Keratinocyte (primary cell): Measurements from ENCODE around the gene SLC39A9. TPM values are rescaled to one million over a fixed set of nuclear protein-coding genes. Genes with fewer than 3 reads are reported as not detected.

Experiments used
- DNase-seq: peaks from one replicate; pipeline ENCODE4 v3.0.0-alpha.2; 2011; ENCODE audit warnings: low read depth, missing footprints, low spot score
- FAIRE-seq: peaks from 2 replicates; lab custom pipeline; 2011; peaks lifted over from hg19 to GRCh38; lab: Jason Lieb, UNC
- H2AFZ ChIP-seq: 2 replicates; pipeline ENCODE4 v1.6.0; 2012; ENCODE audit warnings: low read length, control low read depth, inconsistent platforms; ENCODE audit not compliant: control insufficient read depth
- H3K27ac ChIP-seq: 2 replicates; pipeline ENCODE4 v1.5.1; 2011; ENCODE audit warnings: low read length; ENCODE audit not compliant: control insufficient read depth, insufficient read depth
- H3K27me3 ChIP-seq: 3 replicates; pipeline ENCODE4 v1.6.0; 2011; ENCODE audit warnings: low read length; ENCODE audit not compliant: control insufficient read depth, insufficient read depth; ENCODE audit errors: extremely low read depth
- H3K36me3 ChIP-seq, 2 experiments: 2 replicates in 1 of 2; 3 replicates in 1 of 2; pipeline ENCODE4 v1.5.1; 2011; ENCODE audit warnings: low read length in 2 of 2, mild to moderate bottlenecking in 1 of 2; ENCODE audit not compliant: control insufficient read depth in 2 of 2, insufficient read depth in 2 of 2; ENCODE audit errors: extremely low read depth in 1 of 2
- H3K4me1 ChIP-seq: 3 replicates; pipeline ENCODE4 v1.5.1; 2011; ENCODE audit warnings: low read length; ENCODE audit not compliant: control insufficient read depth, insufficient read depth; ENCODE audit errors: extremely low read depth
- H3K4me2 ChIP-seq: 3 replicates; pipeline ENCODE4 v1.6.0; 2011; ENCODE audit warnings: low read depth, low read length; ENCODE audit not compliant: control insufficient read depth, insufficient read depth; ENCODE audit errors: extremely low read depth
- H3K4me3 ChIP-seq, 3 experiments: fragments of 200-600 bp in 1 of 3; sonication (generic) in 1 of 3; 2 replicates in 2 of 3; 3 replicates in 1 of 3; pipeline ENCODE4 v1.5.1; 2011 to 2016; ENCODE audit warnings: low read length in 3 of 3, mild to moderate bottlenecking in 3 of 3, control low read depth in 2 of 3, inconsistent platforms in 1 of 3, low read depth in 1 of 3, mixed read lengths in 1 of 3, mixed run types in 1 of 3, moderate library complexity in 1 of 3; ENCODE audit not compliant: control insufficient read depth in 2 of 3, insufficient read depth in 2 of 3; ENCODE audit errors: extremely low read depth in 1 of 3
- H3K79me2 ChIP-seq: 2 replicates; pipeline ENCODE4 v1.6.0; 2012; ENCODE audit warnings: low read length; ENCODE audit not compliant: control insufficient read depth, insufficient read depth
- H3K9ac ChIP-seq: 3 replicates; pipeline ENCODE4 v1.6.0; 2011; ENCODE audit warnings: low read length; ENCODE audit not compliant: control insufficient read depth, insufficient read depth; ENCODE audit errors: extremely low read depth
- H3K9me1 ChIP-seq: 3 replicates; pipeline ENCODE4 v1.6.0; 2011; ENCODE audit warnings: low read length; ENCODE audit not compliant: control insufficient read depth, insufficient read depth; ENCODE audit errors: extremely low read depth
- H3K9me3 ChIP-seq: 2 replicates; pipeline ENCODE4 v1.5.1; 2012; ENCODE audit warnings: low read depth, low read length; ENCODE audit not compliant: control insufficient read depth
- H4K20me1 ChIP-seq: 3 replicates; pipeline ENCODE4 v1.6.0; 2011; ENCODE audit warnings: low read length; ENCODE audit not compliant: control insufficient read depth, insufficient read depth; ENCODE audit errors: extremely low read depth
- EZH2 ChIP-seq: IDR thresholded peaks from one replicate; pipeline ENCODE4 v1.6.1; 2012; ENCODE audit warnings: inconsistent platforms, mild to moderate bottlenecking, low read length, moderate library complexity
- dilution Hi-C: fragments of 300-500 bp; cut with MboI; formaldehyde crosslinking; loops from one replicate; pipeline ENCODE4 v1.7.0; 2020; ENCODE audit warnings: low sequenced_read_pairs; ENCODE audit not compliant: extremely low pct_ligation_motif_present
- polyA plus RNA-seq, 5 experiments: library from polyadenylated mRNA; depleted of rRNA in 3 of 5; stranded (reverse) in 3 of 5; stranded (forward) in 1 of 5; unstranded in 1 of 5; fragments of >200 nt; gene quantifications; 1 replicate in 1 of 5; 2 replicates in 3 of 5; 3 replicates in 1 of 5; pipeline versions ENCODE4 v1.2.1 to v1.2.3, GENCODE V29; 2011 to 2012; ENCODE audit warnings: missing spikeins in 2 of 5, low read depth in 1 of 5, low replicate concordance in 1 of 5
- TF ChIP-seq, protein P1 (sequence below), 3 experiments: IDR thresholded peaks in 1 of 3; conservative IDR thresholded peaks in 1 of 3; optimal IDR thresholded peaks in 1 of 3; 2 replicates in 2 of 3; 3 replicates in 1 of 3; pipeline versions ENCODE3 to v1.5.1; 2011; ENCODE audit warnings: low read length in 3 of 3, mild to moderate bottlenecking in 3 of 3, moderate library complexity in 2 of 3, control low read depth in 1 of 3, inconsistent platforms in 1 of 3; ENCODE audit not compliant: insufficient read depth in 2 of 3; ENCODE audit errors: extremely low read depth in 1 of 3

SLC39A9 gene
- polyA plus RNA-seq, 1 donor (not counting 4 experiments of a cell fraction or from before 2014, with no cell fraction given): 58.8 TPM

DNA sequence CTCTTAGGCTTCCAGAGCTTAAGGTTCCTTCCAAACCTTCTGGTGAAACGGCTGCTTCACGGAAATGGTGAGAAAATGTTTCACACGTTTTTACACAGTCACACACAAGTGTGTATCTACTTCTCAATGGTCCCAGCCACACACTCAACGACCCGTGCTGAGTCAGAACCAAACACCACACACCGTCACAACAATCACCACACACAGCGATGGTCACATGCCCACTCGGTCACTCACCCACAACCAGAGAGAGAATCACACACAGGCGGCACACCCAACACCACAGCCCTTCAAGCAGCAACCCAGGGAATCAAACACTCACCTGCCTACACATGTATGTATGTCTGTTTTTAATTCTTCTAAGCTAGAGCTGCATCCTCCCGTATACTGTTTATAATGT is 73.4 kb downstream of the SLC39A9 start:
- Histone ChIP-seq H3K9me3 (no peaks in the 10 kb centered on the region), H3K4me2 (no peak overlapping the region), H3K4me1 (no peaks in the 10 kb centered on the region), H3K9ac (no peak overlapping the region), H3K27me3 (peaks cover 3% of the 10 kb centered on the region), H3K36me3 (no peaks in the 10 kb centered on the region), H2AFZ (no peak overlapping the region), H3K9me1 (no peaks in the 10 kb centered on the region), H3K4me3 (no peak overlapping the region), H3K79me2 (no peaks in the 10 kb centered on the region), H3K27ac (no peak overlapping the region), H4K20me1 (no peaks in the 10 kb centered on the region)
- FAIRE-seq (no peak), DNase-seq (no peak)
- dilution Hi-C loops: no loop called here
- TF ChIP-seq, protein P1, sequence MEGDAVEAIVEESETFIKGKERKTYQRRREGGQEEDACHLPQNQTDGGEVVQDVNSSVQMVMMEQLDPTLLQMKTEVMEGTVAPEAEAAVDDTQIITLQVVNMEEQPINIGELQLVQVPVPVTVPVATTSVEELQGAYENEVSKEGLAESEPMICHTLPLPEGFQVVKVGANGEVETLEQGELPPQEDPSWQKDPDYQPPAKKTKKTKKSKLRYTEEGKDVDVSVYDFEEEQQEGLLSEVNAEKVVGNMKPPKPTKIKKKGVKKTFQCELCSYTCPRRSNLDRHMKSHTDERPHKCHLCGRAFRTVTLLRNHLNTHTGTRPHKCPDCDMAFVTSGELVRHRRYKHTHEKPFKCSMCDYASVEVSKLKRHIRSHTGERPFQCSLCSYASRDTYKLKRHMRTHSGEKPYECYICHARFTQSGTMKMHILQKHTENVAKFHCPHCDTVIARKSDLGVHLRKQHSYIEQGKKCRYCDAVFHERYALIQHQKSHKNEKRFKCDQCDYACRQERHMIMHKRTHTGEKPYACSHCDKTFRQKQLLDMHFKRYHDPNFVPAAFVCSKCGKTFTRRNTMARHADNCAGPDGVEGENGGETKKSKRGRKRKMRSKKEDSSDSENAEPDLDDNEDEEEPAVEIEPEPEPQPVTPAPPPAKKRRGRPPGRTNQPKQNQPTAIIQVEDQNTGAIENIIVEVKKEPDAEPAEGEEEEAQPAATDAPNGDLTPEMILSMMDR (optimal IDR thresholded peaks at IDR 0.05 in 1 of 3, IDR thresholded peaks at IDR 0.05 in 1 of 3, conservative IDR thresholded peaks at IDR 0.05 in 1 of 3; ENCODE audit: extremely low read depth in 1 of 3, insufficient read depth in 2 of 3, low read length in 3 of 3): no peak
- TF ChIP-seq EZH2: no peak

DNA sequence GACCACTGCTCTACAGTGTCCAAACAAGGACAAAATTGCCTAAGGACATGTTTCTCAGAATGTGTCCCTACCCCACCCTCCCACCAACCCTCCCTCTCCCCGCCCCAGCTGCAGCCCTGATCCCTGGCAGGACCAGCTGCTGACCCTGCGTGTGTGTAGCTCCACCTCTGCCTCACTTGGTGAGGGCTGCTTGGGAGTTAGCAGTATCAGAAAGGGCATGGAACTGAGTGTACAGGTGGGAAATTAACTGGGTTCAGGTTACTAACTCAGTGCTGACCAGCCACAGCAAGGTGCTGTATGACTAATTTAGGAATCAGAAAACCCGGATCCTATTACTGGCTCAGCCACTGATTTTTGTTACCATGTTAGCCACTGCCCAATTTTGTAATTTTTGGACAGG is 74.8 kb downstream of the SLC39A9 start:
- Histone ChIP-seq H3K36me3 (no peaks in the 10 kb centered on the region), H3K27me3 (peaks cover 3% of the 10 kb centered on the region), H3K79me2 (no peaks in the 10 kb centered on the region), H4K20me1 (no peaks in the 10 kb centered on the region), H3K27ac (no peak overlapping the region), H3K4me1 (no peaks in the 10 kb centered on the region), H3K9ac (no peak overlapping the region), H2AFZ (no peak overlapping the region), H3K4me2 (no peak overlapping the region), H3K9me1 (no peaks in the 10 kb centered on the region), H3K4me3 (no peak overlapping the region), H3K9me3 (no peaks in the 10 kb centered on the region)
- FAIRE-seq (no peak), DNase-seq (no peak)
- TF ChIP-seq, protein P1 (optimal IDR thresholded peaks at IDR 0.05 in 1 of 3, IDR thresholded peaks at IDR 0.05 in 1 of 3, conservative IDR thresholded peaks at IDR 0.05 in 1 of 3; ENCODE audit: extremely low read depth in 1 of 3, insufficient read depth in 2 of 3, low read length in 3 of 3): no peak
- TF ChIP-seq EZH2: no peak
- dilution Hi-C loops: no loop called here
